ELF-1 (cell line): ENCODE results near the gene SLC39A13.

ENCODE experiments used
- DNase-seq: peaks from one replicate; pipeline ENCODE4 v3.0.0-alpha.2; 2016; ENCODE audit warnings: low read depth, low spot score

The SLC39A13 gene

GRCh38 chr11:47384498-47384897, 23.9 kb upstream of the SLC39A13 start:
- no peak for DNase-seq

- DNase-seq: no peak
Observed at GRCh38 chr11:47387944-47388696, 20.3 kb upstream of the SLC39A13 start.

- no peak for DNase-seq
Observed at GRCh38 chr11:47388697-47389576, 19.5 kb upstream of the SLC39A13 start.

GRCh38 chr11:47389577-47390421, 18.6 kb upstream of the SLC39A13 start:
- DNase-seq: no peak

- no peak for DNase-seq
Observed at GRCh38 chr11:47390422-47390760, 18.0 kb upstream of the SLC39A13 start.

- DNase-seq: no peak
Observed at GRCh38 chr11:47391077-47391583, 17.3 kb upstream of the SLC39A13 start.

- DNase-seq: no peak
Observed at GRCh38 chr11:47391711-47392432, 16.5 kb upstream of the SLC39A13 start.

- DNase-seq: no peak
Observed at GRCh38 chr11:47392546-47393162, 15.7 kb upstream of the SLC39A13 start.

- no peak for DNase-seq
Observed at GRCh38 chr11:47393163-47394049, 15.0 kb upstream of the SLC39A13 start.

- no peak for DNase-seq
Observed at GRCh38 chr11:47394050-47394321, 14.4 kb upstream of the SLC39A13 start.

- DNase-seq: no peak
Observed at GRCh38 chr11:47394322-47395222, 13.8 kb upstream of the SLC39A13 start.

GRCh38 chr11:47395223-47396048, 13.0 kb upstream of the SLC39A13 start:
- no peak for DNase-seq

- DNase-seq: no peak
Observed at GRCh38 chr11:47396049-47396320, 12.4 kb upstream of the SLC39A13 start.

GRCh38 chr11:47398011-47398410, 10.4 kb upstream of the SLC39A13 start:
- no peak for DNase-seq

- DNase-seq: peak; percentile 41
Observed at GRCh38 chr11:47398551-47398950, 9.8 kb upstream of the SLC39A13 start.

GRCh38 chr11:47399860-47400767, 8.3 kb upstream of the SLC39A13 start:
- DNase-seq: peak; percentile 34

GRCh38 chr11:47400768-47401279, 7.6 kb upstream of the SLC39A13 start:
- DNase-seq: peak; percentile 35
